Measurements from ENCODE around the gene URAD.

Gene URAD

DNA sequence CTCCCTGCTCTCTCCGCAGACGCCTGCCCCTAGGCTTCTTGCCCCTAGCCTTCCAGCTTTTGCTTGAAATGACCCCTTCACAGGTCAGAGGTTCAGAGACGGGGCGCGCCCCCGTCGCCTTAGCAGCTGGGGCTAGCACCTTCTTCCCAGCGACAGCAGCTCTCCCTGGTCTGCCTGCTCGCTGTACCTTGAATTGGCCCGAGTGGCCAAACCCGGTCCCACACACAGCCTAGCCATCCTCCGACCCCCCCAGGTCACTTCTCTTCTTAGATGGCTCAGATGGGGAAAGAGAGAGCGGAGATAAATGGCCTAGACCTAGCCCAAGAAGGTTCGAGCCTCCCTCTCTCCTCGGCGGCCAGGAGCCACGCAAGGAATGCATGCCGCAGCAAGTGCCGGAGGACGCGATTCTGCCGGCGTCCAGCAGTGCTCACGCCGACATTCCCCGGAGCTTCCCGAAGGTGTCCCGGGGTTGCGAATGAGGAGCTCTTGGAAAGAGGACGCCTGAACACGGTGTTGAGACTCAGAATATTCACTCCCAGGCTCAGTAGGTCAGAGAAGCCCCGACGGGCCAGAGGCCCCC lies 20.7 kb downstream of the URAD start:
- H3K27me3 ChIP-seq (ENCODE audit: insufficient read depth, low read depth, severe bottlenecking): peaks cover 100% of the 10 kb centered on the region
- no peak overlapping the region for H3K27ac ChIP-seq
- peaks cover 44% of the 10 kb centered on the region for H3K9me3 ChIP-seq (ENCODE audit: severe bottlenecking)
- no peak for DNase-seq
- H3K36me3 ChIP-seq: no peaks in the 10 kb centered on the region
- TF ChIP-seq, protein P1, sequence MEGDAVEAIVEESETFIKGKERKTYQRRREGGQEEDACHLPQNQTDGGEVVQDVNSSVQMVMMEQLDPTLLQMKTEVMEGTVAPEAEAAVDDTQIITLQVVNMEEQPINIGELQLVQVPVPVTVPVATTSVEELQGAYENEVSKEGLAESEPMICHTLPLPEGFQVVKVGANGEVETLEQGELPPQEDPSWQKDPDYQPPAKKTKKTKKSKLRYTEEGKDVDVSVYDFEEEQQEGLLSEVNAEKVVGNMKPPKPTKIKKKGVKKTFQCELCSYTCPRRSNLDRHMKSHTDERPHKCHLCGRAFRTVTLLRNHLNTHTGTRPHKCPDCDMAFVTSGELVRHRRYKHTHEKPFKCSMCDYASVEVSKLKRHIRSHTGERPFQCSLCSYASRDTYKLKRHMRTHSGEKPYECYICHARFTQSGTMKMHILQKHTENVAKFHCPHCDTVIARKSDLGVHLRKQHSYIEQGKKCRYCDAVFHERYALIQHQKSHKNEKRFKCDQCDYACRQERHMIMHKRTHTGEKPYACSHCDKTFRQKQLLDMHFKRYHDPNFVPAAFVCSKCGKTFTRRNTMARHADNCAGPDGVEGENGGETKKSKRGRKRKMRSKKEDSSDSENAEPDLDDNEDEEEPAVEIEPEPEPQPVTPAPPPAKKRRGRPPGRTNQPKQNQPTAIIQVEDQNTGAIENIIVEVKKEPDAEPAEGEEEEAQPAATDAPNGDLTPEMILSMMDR (IDR thresholded peaks at IDR 0.05; ENCODE audit: low read depth, low read length): no peak
- no peak overlapping the region for H3K4me3 ChIP-seq (ENCODE audit: low read depth, low read length)

DNA sequence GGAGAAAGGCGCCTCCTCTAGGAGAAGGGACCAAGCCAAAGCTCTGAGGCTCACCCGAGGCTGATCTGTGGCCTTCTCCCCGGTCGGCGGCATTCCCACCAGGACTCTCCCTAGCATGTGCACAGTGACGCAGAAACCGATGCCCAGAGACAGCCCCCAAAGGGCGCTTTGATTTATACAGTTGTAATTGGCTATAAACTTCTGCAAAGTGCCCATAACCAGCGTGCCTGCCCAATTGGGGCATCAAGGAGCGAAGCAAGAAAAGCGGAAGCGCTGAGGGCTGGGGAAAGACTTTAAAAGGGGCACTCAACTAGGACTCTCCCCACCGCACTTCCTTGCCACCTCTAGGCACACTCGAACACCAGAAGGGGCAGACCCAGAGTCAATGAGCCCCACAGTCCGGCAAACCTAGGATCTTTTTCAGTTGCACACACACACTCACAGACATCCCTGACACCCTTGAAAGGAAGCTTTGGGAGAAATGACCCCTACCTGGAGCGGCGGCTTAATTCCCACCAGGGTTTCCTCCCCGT lies 21.2 kb downstream of the URAD start:
- no peak overlapping the region for H3K27ac ChIP-seq
- peaks cover 100% of the 10 kb centered on the region for H3K27me3 ChIP-seq (ENCODE audit: insufficient read depth, low read depth, severe bottlenecking)
- H3K9me3 ChIP-seq (ENCODE audit: severe bottlenecking): peaks cover 44% of the 10 kb centered on the region
- H3K4me3 ChIP-seq (ENCODE audit: low read depth, low read length): no peak overlapping the region
- TF ChIP-seq, protein P1 (IDR thresholded peaks at IDR 0.05; ENCODE audit: low read depth, low read length): no peak
- H3K36me3 ChIP-seq: no peaks in the 10 kb centered on the region
- no peak for DNase-seq

DNA sequence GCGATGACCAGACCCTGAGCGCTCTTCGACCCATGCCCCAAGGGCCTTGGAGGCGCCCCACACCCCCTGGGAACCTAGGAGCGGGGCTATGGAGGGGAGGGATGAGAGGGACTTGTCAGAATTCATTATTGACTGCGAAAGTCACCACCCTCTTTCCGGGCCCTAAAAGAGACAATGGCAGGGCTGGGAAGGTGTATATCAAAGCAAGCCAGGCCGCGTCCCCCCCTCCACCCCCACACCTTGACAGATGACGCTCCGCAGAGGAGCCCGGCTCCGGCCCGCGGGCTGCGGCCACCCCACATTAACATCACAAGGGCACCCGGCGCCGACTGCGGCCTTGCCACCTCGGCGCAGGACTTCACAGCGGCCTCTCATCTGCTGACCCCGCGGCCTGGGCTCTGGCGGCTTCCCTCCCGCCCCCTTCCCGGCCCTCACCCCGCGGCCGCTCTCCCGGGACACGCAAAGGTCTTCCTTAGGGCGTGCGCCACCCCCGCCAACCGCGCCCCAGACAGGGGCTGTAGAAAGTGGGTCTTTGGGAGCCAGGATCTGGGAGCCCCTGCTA lies 21.8 kb downstream of the URAD start:
- no peak overlapping the region for H3K4me3 ChIP-seq (ENCODE audit: low read depth, low read length)
- TF ChIP-seq, protein P1 (IDR thresholded peaks at IDR 0.05; ENCODE audit: low read depth, low read length): no peak

DNA sequence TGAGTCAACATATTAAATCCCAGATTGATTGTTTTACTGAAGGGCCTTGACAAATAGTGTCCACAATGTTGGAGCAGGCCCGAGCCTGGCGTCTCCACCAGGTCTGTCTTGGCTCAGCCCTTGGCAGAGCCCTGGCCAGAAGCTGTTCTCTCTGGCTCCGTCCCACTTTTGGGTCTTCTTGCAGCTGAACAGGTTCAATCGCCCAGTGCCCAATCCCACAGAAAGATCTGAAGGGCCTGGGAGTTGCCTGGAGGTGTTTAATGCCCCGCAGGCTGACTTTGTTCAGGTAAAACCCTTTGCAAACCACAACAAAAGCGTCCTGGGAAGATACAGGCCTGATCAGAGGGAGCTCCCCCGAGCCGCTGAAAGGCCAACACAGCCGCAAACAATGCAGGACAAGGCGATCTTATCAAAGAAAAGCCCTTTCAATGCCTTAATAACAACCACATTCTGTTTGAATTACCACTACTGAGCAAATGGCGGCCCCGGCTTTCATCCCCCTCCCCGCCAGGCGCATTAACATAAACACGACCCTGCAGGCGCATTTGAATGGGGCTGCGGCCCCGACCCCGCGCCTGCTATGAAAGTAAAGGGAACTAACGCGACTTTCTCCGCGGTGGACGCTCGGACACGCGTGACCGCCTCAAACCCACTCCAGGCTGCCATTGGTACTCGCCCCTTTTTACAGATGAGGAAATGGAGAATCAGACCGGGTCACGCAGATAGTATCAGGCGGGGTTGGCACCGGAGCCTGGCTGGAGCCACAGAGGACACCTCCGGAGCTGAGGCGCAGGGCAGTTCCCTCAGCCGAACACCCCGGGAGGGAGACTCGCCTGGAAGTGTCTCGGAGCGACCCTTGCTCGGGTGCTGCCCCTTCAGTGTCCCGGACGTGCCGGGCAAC lies 22.5 kb downstream of the URAD start:
- TF ChIP-seq, protein P1 (IDR thresholded peaks at IDR 0.05; ENCODE audit: low read depth, low read length): no peak
- H3K27ac ChIP-seq: no peak overlapping the region
- peaks cover 100% of the 10 kb centered on the region for H3K27me3 ChIP-seq (ENCODE audit: insufficient read depth, low read depth, severe bottlenecking)
- no peak for DNase-seq
- no peak overlapping the region for H3K4me3 ChIP-seq (ENCODE audit: low read depth, low read length)
- H3K9me3 ChIP-seq (ENCODE audit: severe bottlenecking): peaks cover 44% of the 10 kb centered on the region
- no peaks in the 10 kb centered on the region for H3K36me3 ChIP-seq

More for the DNA sequence above, 21.8 kb downstream of the URAD start:
- H3K36me3 ChIP-seq: no peaks in the 10 kb centered on the region
- peaks cover 44% of the 10 kb centered on the region for H3K9me3 ChIP-seq (ENCODE audit: severe bottlenecking)
- DNase-seq: no peak
- H3K27me3 ChIP-seq (ENCODE audit: insufficient read depth, low read depth, severe bottlenecking): peaks cover 100% of the 10 kb centered on the region
- no peak overlapping the region for H3K27ac ChIP-seq

DNA sequence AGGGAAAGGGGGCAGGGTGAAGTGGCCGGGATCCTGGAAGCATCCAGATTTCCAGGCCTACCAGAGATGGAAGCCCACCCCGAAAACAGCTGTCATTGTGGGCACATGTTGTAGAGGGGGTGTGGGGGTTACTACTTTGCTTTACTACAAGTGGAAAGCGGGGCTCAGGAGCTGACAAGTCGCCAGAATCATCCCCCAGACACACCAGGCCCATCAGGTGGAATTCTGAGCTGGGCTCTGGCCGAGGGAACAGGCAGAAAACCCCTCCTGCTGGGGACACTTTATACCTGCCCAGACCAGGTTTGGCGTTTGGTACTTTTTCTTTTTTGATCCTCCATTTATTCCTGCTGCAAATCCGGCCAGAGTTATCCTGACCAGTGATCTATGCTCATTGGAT lies 23.2 kb downstream of the URAD start:
- peaks cover 41% of the 10 kb centered on the region for H3K9me3 ChIP-seq (ENCODE audit: severe bottlenecking)
- TF ChIP-seq, protein P1 (IDR thresholded peaks at IDR 0.05; ENCODE audit: low read depth, low read length): no peak
- no peaks in the 10 kb centered on the region for H3K36me3 ChIP-seq
- peaks cover 100% of the 10 kb centered on the region for H3K27me3 ChIP-seq (ENCODE audit: insufficient read depth, low read depth, severe bottlenecking)
- H3K4me3 ChIP-seq (ENCODE audit: low read depth, low read length): no peak overlapping the region
- no peak for DNase-seq
- no peak overlapping the region for H3K27ac ChIP-seq
